Nucleus accumbens (tissue), 56 donors: ENCODE data around the gene GPD1.
A peak's percentile ranks its signal among the peaks of the same experiment; 100 is the strongest.
"Not testable (repeated sequence)": the region's sequence is repeated elsewhere in the genome, so short reads cannot be mapped to it uniquely, and the experiment has no call there.

Source experiments
- DNase-seq, 56 donors: peaks; one replicate each; lab custom pipeline; 2025; lab: John Stamatoyannopoulos, UW

The GPD1 gene

GRCh38 chr12:50117057-50117622 is 13.3 kb downstream of the GPD1 start:
- DNase-seq, result peak in 2 of 56 donors; percentile 9 to 17

DNA sequence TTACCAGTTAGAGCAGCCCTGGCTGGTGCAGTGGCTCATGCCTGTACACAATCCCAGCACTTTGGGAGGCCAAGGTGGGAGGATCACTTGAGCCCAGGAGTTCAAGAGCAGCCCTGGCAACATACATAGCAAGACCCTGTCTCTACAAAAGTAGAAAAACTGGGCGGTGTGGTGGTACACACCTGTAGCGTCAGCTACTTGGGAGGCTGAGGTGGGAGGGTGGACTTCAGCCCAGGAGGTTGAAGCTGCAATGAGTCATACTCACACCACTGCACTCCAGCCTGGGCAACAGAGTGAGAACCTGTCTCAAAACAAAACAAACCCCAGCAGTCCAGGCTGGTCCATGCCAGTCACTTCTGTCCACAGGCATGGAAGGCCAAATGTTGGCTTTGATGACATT is 15.6 kb downstream of the GPD1 start:
- no peak for DNase-seq

DNA sequence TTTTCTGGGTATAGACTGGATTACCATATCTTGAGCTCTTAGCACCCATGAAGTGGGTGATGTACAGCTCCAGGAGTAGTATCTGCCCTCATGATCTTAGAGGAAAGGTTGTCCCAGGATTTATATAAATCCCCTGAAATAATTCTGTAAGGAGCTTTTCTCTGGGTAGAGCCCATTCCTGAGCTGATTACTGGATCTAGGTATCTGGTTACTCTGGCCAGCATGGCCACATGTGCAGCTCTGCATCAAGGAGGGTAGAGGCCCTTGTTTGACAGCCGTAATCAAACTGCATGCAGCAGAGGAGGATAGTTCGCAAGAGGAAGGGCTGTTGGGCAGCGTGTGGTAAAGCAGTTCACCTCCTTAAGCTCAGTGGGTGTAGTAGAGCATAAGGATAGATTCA is 16.7 kb downstream of the GPD1 start:
- no peak for DNase-seq

DNA sequence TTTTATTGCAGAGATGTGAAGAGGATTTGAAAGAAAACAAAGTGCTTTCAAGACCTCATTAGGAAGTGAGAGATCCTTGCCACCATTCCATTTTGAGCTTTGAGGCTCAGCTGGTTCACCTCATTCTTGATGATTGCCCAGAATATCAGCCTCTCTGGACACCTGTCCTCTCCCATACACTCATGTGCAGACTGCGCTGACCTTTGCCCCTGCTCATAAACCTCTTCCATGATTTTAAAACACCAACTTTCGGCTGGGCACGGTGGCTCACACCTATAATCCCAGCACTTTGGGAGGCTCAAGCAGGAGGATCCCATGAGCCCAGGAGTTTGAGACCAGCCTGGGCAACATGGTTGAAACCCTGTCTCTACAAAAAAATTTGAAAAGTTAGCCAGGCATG is 17.1 kb downstream of the GPD1 start:
- no peak for DNase-seq

- DNase-seq, result no peak
These were observed 17.8 kb downstream of the GPD1 start for GRCh38 chr12:50121641-50122040.

- DNase-seq, result no peak
These were observed 19.4 kb downstream of the GPD1 start for GRCh38 chr12:50123203-50123602.

- DNase-seq, result no peak
These were observed 23.7 kb downstream of the GPD1 start for GRCh38 chr12:50127546-50127945.

DNA sequence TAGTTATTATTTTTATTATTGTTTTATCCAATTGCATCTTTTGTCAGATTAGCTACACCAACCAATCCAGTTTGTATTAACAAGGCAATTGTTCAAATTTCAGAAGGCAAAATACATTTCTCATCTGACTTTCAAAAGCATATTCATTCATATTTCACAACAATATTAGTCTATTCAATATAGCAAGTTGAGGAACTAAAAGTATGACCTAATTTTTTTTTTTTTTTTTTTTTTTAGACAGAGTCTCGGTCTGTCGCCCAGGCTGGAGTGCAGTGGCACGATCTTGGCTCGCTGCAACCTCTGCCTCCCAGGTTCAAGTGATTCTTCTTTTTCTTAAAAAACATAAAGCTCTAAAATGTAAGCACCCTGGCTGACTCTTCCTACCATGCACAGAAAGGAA is 25.5 kb downstream of the GPD1 start:
- DNase-seq, result no peak

- DNase-seq, result no peak
These were observed 28.8 kb downstream of the GPD1 start for GRCh38 chr12:50132505-50133135.

DNA sequence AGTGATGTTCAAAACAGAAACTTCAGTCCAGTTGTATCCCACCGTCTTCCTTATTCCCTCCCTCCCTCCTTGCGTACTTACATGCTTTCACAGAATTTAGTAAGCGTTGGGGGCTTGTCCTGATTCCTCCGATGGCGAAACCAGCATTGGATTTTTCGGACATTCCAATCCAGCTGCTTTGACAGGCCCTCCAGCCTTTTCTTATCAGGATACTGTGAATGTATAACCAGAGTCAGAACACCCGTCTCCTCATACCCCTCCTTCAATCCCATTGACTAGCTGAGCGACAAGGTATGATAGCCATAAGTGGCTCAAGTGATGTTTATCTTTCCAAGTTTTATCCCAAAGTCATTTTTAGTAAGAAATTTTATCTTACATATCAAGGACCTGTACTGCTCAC is 39.2 kb downstream of the GPD1 start:
- DNase-seq, result no peak

GRCh38 chr12:50145439-50145838 is 41.6 kb downstream of the GPD1 start:
- DNase-seq, result no peak

GRCh38 chr12:50147281-50147680 is 43.5 kb downstream of the GPD1 start:
- DNase-seq, result no peak

- not testable (repeated sequence) for DNase-seq
These were observed 44.2 kb downstream of the GPD1 start for GRCh38 chr12:50148011-50148410.

- no peak for DNase-seq
These were observed 45.5 kb downstream of the GPD1 start for GRCh38 chr12:50149311-50149710.

- DNase-seq, result no peak
These were observed 47.4 kb downstream of the GPD1 start for GRCh38 chr12:50151047-50151687.

- DNase-seq, result not testable (repeated sequence)
These were observed 51.1 kb downstream of the GPD1 start for GRCh38 chr12:50154947-50155346.

DNA sequence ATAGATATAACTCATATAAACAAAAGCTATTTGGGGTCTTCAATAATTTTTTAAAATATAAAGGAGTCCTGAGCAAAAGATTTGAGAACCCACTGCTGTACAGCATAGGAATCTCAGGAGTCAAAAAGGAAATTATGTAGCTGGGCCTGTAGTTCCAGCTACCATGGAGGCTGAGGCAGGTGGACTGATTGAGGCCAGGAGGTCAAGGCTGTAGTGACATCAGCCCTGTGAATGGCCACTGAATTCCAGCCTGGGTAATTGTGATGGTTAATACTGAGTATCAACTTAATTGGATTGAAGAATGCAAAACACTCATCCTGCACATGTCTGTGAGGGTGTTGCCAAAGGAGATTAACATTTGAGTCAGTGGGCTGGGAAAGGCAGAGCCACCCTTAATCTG is 52.8 kb downstream of the GPD1 start:
- DNase-seq, result no peak

- DNase-seq, result no peak
These were observed 53.5 kb downstream of the GPD1 start for GRCh38 chr12:50157259-50157658.

- DNase-seq, result no peak
These were observed 56.8 kb downstream of the GPD1 start for GRCh38 chr12:50160643-50161042.
